Uterus (tissue), 2 donors: ENCODE results near the gene HNRNPM.

Experiments used
- POLR2A ChIP-seq, 2 donors: fragments of 450-650 bp; IDR thresholded peaks; one replicate each; pipeline ENCODE4 v1.6.1; 2016; ENCODE audit warnings: antibody characterized with exemption in 2 of 2, mild to moderate bottlenecking in 1 of 2, moderate library complexity in 1 of 2
- TF ChIP-seq, protein P1 (sequence below), 4 experiments: fragments of 200-600 bp in 2 of 4; fragments of 450-650 bp in 2 of 4; sonication (generic) in 2 of 4; IDR thresholded peaks; one replicate each; pipeline ENCODE4 v1.5.1; 2016 to 2019; ENCODE audit warnings: antibody characterized with exemption in 4 of 4, mild to moderate bottlenecking in 2 of 4, moderate library complexity in 1 of 4

DNA sequence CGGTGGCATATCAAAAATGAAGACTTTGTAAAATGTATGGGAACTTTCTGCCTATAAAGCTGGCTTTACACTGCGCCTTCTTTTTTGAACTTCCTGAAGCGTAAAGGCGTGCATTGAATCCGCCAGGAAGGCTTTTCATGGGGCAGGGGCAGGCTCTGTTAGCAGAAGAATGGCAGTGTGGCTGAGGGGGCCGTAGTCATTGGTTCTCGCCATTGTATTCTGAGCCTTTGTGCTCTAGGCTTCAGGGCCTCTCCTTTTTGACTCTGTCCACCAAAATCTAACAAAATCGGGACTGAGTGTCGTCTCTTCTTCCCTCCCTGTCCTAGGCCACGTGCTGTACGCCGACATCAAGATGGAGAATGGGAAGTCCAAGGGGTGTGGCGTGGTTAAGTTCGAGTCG is 43.6 kb downstream of the HNRNPM start:
- TF ChIP-seq, protein P1, sequence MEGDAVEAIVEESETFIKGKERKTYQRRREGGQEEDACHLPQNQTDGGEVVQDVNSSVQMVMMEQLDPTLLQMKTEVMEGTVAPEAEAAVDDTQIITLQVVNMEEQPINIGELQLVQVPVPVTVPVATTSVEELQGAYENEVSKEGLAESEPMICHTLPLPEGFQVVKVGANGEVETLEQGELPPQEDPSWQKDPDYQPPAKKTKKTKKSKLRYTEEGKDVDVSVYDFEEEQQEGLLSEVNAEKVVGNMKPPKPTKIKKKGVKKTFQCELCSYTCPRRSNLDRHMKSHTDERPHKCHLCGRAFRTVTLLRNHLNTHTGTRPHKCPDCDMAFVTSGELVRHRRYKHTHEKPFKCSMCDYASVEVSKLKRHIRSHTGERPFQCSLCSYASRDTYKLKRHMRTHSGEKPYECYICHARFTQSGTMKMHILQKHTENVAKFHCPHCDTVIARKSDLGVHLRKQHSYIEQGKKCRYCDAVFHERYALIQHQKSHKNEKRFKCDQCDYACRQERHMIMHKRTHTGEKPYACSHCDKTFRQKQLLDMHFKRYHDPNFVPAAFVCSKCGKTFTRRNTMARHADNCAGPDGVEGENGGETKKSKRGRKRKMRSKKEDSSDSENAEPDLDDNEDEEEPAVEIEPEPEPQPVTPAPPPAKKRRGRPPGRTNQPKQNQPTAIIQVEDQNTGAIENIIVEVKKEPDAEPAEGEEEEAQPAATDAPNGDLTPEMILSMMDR (IDR thresholded peaks at IDR 0.05): no peak
- no peak for TF ChIP-seq POLR2A (IDR thresholded peaks at IDR 0.05)
